GM12873 (cell line): ENCODE data around the gene SLC9A7.

Experiments
- TF ChIP-seq, protein P1 (sequence below): IDR thresholded peaks from 2 replicates; pipeline ENCODE4 v1.5.1; 2012; ENCODE audit warnings: low read depth, mild to moderate bottlenecking, moderate library complexity, low read length, control low read depth; ENCODE audit not compliant: insufficient read depth; ENCODE audit errors: missing control alignments

The SLC9A7 gene

DNA sequence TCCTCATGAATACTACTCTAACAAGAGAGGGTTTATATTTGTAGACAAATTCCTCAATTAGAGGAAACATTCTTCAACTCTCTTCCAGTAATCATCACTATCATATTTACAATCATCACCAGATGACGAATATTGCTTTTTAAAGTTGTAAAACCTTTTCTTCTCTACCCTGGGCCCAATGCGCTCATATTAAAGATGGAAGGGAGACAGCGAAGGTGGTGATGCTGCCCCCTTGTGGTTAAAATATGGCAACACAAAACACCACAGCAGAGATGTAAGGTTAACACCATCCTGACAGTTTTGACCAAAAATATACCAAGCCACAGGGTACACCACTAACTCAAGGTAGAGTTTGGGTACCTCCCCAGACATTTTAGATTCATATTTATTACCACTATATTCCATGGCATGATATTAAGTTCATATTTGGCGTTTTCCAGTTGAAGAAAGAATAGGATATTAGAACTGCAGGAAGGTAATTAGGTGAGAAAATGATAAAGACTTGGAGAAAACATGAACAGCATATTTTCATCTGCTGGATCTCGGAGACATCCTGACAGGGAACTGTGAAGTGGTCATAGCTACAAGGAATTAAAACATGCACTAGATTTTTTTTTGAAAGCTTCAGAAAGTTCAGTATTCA is 72.8 kb downstream of the SLC9A7 start:
- TF ChIP-seq, protein P1, sequence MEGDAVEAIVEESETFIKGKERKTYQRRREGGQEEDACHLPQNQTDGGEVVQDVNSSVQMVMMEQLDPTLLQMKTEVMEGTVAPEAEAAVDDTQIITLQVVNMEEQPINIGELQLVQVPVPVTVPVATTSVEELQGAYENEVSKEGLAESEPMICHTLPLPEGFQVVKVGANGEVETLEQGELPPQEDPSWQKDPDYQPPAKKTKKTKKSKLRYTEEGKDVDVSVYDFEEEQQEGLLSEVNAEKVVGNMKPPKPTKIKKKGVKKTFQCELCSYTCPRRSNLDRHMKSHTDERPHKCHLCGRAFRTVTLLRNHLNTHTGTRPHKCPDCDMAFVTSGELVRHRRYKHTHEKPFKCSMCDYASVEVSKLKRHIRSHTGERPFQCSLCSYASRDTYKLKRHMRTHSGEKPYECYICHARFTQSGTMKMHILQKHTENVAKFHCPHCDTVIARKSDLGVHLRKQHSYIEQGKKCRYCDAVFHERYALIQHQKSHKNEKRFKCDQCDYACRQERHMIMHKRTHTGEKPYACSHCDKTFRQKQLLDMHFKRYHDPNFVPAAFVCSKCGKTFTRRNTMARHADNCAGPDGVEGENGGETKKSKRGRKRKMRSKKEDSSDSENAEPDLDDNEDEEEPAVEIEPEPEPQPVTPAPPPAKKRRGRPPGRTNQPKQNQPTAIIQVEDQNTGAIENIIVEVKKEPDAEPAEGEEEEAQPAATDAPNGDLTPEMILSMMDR: peak; percentile 68

GRCh38 chrX:46683048-46683447 is 75.9 kb downstream of the SLC9A7 start:
- TF ChIP-seq, protein P1: peak; percentile 31

- TF ChIP-seq, protein P1: no peak
Measured at GRCh38 chrX:46681849-46682248, 77.1 kb downstream of the SLC9A7 start.

- TF ChIP-seq, protein P1: no peak
Measured at GRCh38 chrX:46678232-46678631, 80.7 kb downstream of the SLC9A7 start.

DNA sequence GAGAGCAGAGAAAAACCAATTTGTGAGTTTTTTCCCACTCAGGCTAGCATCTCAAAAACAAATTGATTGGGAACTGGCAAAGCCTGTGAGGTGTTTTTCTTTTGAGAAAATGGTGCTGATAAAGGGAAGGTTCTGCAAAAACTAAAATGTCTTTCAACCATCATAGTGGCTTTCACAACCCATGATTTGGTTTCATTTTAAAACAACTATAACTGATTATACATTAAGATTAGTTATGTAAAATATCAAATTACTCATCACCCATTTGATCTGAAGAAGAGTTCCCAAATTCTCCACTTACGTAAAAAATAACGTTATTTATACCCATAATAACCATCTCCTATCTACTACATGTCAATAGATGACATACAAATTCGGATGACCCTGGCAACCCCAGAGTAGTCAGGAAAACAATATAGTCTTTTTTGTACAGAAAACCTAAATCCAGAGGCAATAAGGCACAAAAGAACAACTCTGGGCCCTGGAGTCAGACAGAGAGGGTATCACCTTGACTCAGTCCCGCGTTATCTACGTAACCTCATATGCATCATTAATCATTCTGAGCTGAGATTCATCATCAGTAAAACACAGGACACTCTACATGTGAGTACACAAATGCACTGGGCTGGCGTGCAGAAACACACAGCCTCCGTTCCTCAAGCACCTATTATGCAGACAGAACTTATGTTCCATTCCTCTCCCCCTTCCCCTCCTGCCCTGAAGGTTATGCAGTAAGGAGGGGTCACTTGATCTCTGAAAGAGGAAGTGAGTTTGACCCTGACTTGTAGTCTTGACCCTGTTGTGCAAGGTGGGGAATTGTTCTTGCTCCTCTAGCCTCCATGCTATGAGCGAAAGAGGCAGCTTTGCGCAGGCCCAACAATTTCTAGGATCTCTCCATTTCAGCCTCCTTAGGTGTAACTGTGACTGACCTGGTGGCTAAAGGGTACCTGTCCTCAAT is 82.2 kb downstream of the SLC9A7 start:
- TF ChIP-seq, protein P1: no peak

DNA sequence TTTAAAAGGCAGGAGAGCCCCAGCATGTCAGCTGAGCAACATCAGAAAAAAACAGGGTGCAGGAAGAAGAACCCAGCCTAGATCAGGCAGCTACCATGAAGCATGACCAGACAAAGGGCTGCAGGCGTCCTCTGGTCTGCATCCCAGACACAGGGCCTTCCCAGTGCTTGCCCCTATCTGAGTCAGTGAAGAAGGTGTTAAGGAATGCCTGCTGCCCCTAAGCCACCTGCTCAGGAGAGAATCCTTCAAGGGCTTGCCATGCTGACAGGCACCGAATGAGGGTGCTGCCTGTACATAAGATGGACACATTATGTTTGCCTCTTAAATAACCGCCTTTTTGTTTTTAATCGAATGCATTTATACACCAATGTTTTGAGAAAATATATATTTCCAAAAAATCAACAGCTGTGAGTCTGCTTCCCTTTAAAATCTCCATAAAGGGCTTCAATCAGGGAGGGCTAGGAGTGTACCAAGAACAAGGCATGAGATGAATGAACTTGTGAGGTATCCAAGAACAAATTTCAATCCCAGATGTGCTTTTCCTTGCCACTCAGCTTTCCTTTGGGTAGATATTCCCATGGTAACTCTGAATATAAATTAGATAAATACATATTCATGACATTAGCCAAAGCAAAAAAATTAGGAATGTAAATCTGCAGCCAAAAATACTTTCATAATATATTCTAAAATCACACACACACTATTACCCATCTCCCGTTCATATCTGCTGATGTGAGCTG is 85.1 kb downstream of the SLC9A7 start:
- TF ChIP-seq, protein P1: no peak

GRCh38 chrX:46670316-46670715 is 88.6 kb downstream of the SLC9A7 start:
- TF ChIP-seq, protein P1: no peak
